GM21717 (cell line): ENCODE measurements around the gene COL23A1.
"Not testable (repeated sequence)": the region's sequence is repeated elsewhere in the genome, so short reads cannot be mapped to it uniquely, and the experiment has no call there.

Experiments used
- ATAC-seq: cut with Tn5 transposase; IDR thresholded peaks from one replicate; pipeline ENCODE4 v1.9.1; 2021; ENCODE audit warnings: mild to moderate bottlenecking, moderate library complexity; ENCODE audit not compliant: unreplicated experiment

The COL23A1 gene

GRCh38 chr5:178511172-178511571, 79.0 kb downstream of the COL23A1 start:
- ATAC-seq: no peak

- no peak for ATAC-seq
Observed at GRCh38 chr5:178509491-178510057, 80.6 kb downstream of the COL23A1 start.

DNA sequence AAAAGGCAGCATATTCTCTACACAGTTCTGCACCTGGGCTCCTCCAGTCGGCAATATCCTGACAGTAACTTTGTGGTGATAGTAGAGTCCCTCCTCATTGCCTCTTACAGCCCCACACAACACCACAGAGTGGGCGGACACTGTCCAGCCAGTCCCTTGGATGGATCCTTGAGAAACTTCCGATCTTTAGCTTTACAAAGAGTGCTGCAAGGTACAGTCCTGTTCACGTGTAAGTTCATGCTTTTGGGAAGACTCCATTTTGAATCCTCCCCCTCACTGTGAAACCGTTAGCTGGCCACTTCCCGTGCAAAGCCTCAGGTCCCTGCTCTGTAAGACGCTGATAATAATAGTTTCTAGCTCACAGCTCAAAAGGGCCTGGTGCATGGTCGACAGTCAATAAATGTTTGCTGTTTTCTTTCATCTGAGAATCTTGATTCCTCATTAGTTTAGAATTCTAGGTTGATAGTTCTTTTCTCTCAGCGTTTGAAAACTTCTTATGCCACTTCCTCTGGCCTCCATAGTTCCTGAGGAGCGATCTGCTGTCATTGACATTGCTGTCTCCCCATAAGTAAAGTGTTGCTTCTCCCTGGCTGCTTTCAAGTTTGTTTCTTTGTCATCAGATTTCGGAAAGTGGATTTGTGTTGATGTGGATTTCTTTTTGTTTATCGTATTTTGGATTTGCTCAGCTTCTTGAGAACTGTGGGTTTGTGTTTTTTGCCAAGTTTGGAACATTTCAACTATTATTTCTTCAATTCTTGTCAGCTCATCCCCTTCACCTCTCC, 82.9 kb downstream of the COL23A1 start:
- ATAC-seq: no peak

DNA sequence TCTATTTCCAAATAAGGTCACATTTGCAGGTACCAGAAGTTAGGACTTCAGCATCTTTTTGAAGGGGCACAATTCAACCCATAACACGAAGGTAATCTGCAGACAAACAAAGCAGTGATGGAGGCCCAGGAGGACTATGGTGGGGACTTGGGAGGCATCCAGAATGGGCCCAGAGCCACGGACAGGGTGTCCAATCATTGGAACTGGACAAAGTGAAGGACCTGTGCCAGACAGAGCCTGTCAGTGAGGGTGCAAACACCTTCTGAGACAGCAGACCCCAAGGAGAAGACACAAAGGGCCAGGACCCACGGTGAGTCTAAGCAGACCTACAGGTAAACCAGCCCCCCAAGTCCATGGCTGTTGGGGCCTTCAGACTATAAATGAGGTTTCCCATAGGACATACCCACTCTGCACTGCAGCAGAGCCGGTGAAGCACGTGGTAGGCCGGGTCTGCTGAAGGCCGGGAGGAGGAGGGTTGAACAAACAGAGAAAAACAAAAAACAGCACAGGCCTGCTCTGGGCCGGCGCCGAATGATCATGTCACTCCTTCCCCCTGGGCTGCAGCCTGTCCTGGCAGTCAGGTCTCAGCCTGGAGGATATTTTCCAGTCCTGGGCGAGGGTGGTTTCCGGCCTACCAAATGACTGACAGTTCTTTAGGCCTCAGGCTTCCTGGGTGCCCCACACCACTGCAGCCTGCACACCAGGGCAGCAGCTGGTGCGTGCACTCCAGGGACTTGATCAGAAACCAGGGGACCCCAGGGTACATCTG, 84.4 kb downstream of the COL23A1 start:
- no peak for ATAC-seq

DNA sequence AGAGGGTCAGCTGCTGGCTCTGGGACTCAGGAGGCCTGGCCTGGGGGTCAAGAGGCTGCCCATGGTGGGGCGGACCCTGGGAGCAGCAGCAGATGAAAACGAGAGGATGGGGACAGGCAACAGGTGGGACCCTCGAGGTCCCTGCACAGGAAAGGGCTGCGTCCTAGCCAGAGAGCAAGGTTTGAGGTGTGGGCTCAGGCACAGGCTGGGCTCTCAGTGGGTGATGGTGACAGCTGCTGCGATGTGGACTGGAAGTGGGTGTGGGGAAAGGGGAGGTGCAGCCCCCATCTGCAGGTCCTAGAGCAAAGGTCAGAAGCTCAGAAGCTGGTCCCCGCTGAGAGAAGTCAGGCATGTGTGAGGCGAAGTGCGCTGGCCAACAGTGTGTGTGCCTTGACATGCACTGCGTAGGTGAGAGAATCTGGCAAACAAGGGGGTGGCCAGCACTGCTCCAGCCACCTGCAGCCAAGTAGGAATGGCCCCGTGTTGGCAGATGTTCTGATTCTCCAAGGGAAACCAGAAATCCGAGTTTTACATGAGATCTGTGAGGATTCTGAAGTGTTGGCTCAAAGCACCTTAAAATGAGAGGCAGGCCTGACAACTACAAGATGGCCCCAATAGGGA, 85.7 kb downstream of the COL23A1 start:
- ATAC-seq: no peak

GRCh38 chr5:178502401-178503100, 87.6 kb downstream of the COL23A1 start:
- ATAC-seq: no peak

- ATAC-seq: no peak
Observed at GRCh38 chr5:178499352-178499751, 90.8 kb downstream of the COL23A1 start.

DNA sequence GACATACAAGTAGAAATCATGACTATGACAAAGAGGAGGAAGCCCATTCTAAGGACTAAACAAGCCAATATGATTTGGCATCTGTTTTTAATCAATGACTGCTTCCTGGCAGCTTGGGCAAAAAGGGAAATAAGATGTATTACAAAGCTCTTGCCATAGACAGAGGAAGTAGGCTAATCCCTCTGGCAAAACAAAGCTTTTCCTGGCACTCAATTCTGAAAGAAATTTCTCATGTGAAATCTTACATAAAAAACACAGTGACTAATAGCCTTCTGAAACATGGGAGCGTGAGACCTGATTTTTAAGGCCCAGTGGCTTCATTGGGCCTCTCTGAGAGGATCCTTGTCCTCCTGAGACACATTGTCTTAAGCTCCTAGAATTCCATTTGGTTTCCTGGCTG, 93.6 kb downstream of the COL23A1 start:
- ATAC-seq: no peak

GRCh38 chr5:178496214-178496613, 94.0 kb downstream of the COL23A1 start:
- ATAC-seq: no peak

DNA sequence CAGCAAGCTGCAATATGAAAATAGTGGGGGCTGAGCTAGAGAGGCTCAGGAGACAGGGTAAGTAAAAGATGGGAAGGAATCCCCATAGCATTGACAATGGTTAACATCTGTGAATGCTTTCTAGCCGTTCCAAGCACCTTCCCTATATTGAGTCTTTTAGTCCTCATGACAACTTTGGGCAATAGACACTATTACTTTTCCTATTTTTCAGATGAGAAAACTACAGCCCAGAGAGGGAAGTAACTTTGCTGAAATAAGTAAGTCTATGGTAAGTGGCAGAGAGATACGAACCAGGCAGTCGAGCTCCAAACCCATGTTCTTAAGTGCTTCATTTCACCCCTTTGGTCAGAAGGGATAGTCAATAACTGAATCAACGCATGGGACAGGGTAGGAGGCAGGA, 94.5 kb downstream of the COL23A1 start:
- ATAC-seq: no peak

GRCh38 chr5:178492278-178492677, 97.9 kb downstream of the COL23A1 start:
- no peak for ATAC-seq

GRCh38 chr5:178490935-178491652, 99.1 kb downstream of the COL23A1 start:
- ATAC-seq: no peak

DNA sequence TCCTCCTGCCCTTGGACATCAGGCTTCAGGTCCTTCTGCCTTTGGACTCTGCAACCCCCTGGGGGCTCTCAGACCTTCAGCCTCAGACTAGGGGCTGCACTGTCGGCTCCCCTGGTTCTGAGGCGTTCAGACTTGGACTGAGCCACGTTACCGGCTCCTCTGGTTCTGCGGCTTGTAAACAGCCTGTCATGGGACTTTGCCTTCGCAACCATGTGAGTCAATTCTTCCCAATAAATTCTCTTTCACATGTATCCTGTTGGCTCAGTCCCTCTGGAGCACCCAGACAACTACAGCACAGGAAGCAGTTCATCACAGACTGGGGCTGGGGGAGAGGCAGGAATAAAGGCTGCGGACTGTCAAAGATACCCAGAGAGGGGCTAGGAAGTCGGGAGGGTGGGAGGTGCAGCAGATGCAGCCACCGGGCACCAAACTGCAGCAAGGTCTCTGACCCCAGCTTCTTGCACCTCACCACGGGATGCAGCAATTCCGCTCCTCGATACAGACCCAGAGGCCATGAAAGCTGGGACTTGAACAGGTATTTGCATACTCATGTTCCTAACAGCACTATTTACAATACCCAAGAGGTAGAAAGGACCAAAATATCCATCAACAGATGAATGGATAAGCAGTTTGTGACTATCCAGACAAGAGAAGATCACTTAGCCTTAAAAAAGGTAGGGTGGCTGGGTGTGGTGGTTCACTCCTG, 100.8 kb downstream of the COL23A1 start:
- ATAC-seq: no peak

- ATAC-seq: no peak
Observed at GRCh38 chr5:178488696-178489095, 101.5 kb downstream of the COL23A1 start.

DNA sequence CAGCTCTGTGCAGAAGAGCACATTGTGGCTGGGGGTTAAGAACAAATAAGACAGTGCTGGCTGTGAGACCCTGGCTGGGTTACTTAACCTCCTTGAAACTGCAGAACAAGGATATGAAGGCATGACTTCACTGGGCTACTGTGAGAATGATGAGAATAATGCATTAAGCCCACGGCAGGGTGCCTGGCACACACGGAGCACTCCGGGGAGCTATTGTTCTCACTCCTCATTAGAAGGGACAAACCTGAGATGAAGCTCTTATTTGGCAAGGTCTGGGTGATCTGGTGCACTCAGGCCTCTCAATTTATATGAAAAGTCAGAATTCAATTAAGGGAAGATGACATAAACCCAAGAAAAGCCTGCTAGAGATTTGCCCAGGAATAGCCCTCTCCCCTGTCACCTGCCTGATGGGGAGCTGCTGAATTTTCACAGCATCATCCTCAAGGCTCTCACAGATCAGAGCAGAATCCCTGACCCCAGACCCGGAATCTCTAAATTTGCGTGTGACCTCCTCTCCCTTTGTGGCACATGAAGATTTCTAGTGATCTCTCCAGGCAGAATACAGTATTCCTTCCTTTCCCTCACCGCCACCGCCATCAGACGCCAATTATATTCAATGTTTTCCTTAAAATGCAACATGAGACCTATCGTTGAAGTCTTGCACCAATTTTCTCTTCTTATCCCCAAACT, 102.1 kb downstream of the COL23A1 start:
- ATAC-seq: no peak

- not testable (repeated sequence) for ATAC-seq
Observed at GRCh38 chr5:178486878-178487512, 103.2 kb downstream of the COL23A1 start.

GRCh38 chr5:178486239-178486641, 104.0 kb downstream of the COL23A1 start:
- ATAC-seq: no peak

DNA sequence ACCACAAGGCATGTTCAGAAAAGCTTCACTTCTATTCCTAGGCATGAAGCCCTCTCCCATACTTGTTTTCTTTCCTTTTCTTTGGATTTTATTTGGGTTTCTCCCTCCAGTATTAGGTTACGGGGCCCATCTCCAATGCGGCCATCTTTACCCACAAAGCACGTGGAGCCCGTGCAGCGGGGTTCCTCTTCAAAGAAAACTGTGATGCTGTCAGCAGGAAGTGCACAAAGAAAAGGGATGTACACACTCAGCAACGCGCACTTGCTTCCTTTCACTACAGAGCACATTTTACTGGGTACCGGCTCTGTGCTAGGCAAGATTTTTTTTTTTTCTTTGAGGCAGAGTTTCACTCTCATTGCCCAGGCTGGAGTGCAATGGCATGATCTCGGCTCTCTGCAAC, 106.6 kb downstream of the COL23A1 start:
- ATAC-seq: no peak

- no peak for ATAC-seq
Observed at GRCh38 chr5:178479261-178479660, 110.9 kb downstream of the COL23A1 start.
